Caki2 (cell line): ENCODE results near the gene OR5V1. TPM values are rescaled to one million over a fixed set of nuclear protein-coding genes. Genes with fewer than 3 reads are reported as not detected.

Experiments used
- total RNA-seq: library from RNA; depleted of rRNA; stranded (reverse); fragments of >200 nt; shearing (Covaris generic); gene quantifications from 2 replicates; pipeline ENCODE4 v1.2.3, GENCODE V29; 2014; ENCODE audit warnings: low replicate concordance; rRNA removed

The OR5V1 gene
- total RNA-seq, 1 experiment from 2014 or later, result not detected

Other genes with a start within 250 kb of the OR5V1 start
- gene OR2J2, start 198.0 kb downstream of the OR5V1 start, total RNA-seq, result not detected in 2 replicates
- gene OR14J1, start 67.2 kb downstream of the OR5V1 start, total RNA-seq, result not detected in 2 replicates
- not detected in 2 replicates for gene OR12D3, start 6.4 kb upstream of the OR5V1 start, total RNA-seq
- gene OR12D2, start 26.8 kb upstream of the OR5V1 start, total RNA-seq, result not detected in 2 replicates
- not detected in 2 replicates for gene OR12D1, start 46.1 kb upstream of the OR5V1 start, total RNA-seq
- not detected in 2 replicates for gene OR10C1, start 70.4 kb upstream of the OR5V1 start, total RNA-seq
- not detected in 2 replicates for gene OR11A1, start 88.2 kb upstream of the OR5V1 start, total RNA-seq
- gene OR2H1, start 88.3 kb upstream of the OR5V1 start, total RNA-seq, result not detected in 2 replicates
- not detected in 2 replicates for gene MAS1L, start 119.1 kb upstream of the OR5V1 start, total RNA-seq
- gene UBD, start 190.9 kb upstream of the OR5V1 start, total RNA-seq, result 5.1 and 6.2 TPM in 2 replicates
- not detected in 2 replicates for gene OR2H2, start 216.3 kb upstream of the OR5V1 start, total RNA-seq